NB4 (cell line): Measurements from ENCODE around the gene NRP2.

ENCODE experiments used
- MYC ChIP-seq: IDR thresholded peaks from 2 replicates; pipeline ENCODE4 v1.6.1; 2011; ENCODE audit warnings: low read depth, low read length
- POLR2A ChIP-seq: IDR thresholded peaks from 2 replicates; pipeline ENCODE4 v1.6.1; 2011; ENCODE audit warnings: mild to moderate bottlenecking; ENCODE audit not compliant: insufficient read length; ENCODE audit errors: extremely low read depth
- TF ChIP-seq, protein P1 (sequence below): IDR thresholded peaks from one replicate; pipeline ENCODE4 v1.5.1; 2012; ENCODE audit warnings: low read depth, low read length
- TF ChIP-seq, protein P2 (sequence below): IDR thresholded peaks from 2 replicates; pipeline ENCODE4 v1.6.1; 2011; ENCODE audit warnings: low read depth, low read length

DNA sequence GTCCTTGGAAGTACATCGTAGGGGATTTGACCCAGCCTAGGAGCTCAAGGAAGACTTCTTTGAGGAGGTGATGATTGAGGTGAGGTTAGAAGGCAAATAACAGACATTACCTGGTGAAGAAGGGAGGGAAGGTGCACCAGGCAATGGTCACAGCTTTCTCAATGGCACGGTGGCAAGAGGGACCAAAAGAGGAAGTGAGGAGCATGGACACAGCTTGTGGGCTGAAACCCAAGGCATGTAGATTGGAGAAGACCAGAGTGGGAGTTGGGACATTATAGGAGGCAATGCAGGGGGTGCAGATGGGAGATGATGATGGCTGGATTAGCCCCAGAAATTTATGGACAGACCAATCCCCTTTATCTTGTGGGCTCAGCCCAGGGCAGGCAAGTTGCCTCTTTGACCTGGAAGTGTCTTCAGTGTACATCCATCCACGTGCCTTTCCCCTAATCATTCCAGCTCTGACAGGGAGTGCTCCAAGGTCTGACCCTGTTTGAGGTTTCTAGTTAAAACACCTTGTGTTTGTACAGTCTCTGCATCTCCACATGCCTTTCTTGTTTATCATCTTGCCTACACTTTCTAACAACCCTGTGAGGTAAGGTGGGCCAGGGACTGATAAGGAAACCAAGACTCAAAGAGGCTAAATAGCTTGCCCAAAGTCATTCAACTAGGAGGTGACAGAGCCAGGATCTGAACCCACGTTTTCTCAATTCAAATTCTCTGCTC, 59.1 kb downstream of the NRP2 start:
- no peak for TF ChIP-seq POLR2A
- TF ChIP-seq, protein P1, sequence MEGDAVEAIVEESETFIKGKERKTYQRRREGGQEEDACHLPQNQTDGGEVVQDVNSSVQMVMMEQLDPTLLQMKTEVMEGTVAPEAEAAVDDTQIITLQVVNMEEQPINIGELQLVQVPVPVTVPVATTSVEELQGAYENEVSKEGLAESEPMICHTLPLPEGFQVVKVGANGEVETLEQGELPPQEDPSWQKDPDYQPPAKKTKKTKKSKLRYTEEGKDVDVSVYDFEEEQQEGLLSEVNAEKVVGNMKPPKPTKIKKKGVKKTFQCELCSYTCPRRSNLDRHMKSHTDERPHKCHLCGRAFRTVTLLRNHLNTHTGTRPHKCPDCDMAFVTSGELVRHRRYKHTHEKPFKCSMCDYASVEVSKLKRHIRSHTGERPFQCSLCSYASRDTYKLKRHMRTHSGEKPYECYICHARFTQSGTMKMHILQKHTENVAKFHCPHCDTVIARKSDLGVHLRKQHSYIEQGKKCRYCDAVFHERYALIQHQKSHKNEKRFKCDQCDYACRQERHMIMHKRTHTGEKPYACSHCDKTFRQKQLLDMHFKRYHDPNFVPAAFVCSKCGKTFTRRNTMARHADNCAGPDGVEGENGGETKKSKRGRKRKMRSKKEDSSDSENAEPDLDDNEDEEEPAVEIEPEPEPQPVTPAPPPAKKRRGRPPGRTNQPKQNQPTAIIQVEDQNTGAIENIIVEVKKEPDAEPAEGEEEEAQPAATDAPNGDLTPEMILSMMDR: no peak
- TF ChIP-seq, protein P2, sequence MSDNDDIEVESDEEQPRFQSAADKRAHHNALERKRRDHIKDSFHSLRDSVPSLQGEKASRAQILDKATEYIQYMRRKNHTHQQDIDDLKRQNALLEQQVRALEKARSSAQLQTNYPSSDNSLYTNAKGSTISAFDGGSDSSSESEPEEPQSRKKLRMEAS: no peak
- TF ChIP-seq MYC: no peak
